ENCODE measurements around the gene CLEC20A.

GRCh38 chr1:178500091-178500770, 3.5 kb upstream of the CLEC20A start:
- no peak for TF ChIP-seq CTCF (IDR thresholded peaks at IDR 0.05)
- no peak for TF ChIP-seq POLR2A (IDR thresholded peaks at IDR 0.05)

Data from ovary (tissue), 3 donors.